ENCODE measurements around the gene ZFP92. TPM values are rescaled to one million over a fixed set of nuclear protein-coding genes. Genes with fewer than 3 reads are reported as not detected.

Gene ZFP92
- total RNA-seq, 4 donors from 2014 or later: 0.26 to 0.38 (median 0.30) TPM; not detected in 1

Other genes with a start within 250 kb of the ZFP92 start
- not detected for gene MAGEA1, start 232.2 kb upstream of the ZFP92 start, total RNA-seq
- gene PNMA6F, start 89.7 kb upstream of the ZFP92 start, total RNA-seq: not detected
- gene ZNF275, start 77.3 kb upstream of the ZFP92 start, total RNA-seq: 1 to 10 TPM; 2.3 to 4.3 (median 3.3) TPM
- under 1 TPM in 1 of 4 donors, not detected in 3; 0.29 TPM for gene PNMA6E, start 10.1 kb upstream of the ZFP92 start, total RNA-seq
- gene TREX2, start 34.6 kb downstream of the ZFP92 start, total RNA-seq: 10 to 100 TPM; 19.3 to 62.6 (median 50.7) TPM
- 10 to 100 TPM; 16.4 to 43.4 (median 18.9) TPM for gene HAUS7, start 59.1 kb downstream of the ZFP92 start, total RNA-seq
- gene BGN, start 83.5 kb downstream of the ZFP92 start, total RNA-seq: 100 to 1,000 TPM in 1 of 4 donors, 10 to 100 TPM in 3; 24.9 to 108 (median 67.3) TPM
- gene ATP2B3, start 106.2 kb downstream of the ZFP92 start, total RNA-seq: not detected
- 10 to 100 TPM; 16.4 to 33.2 (median 29.3) TPM for gene CCNQ, start 187.7 kb downstream of the ZFP92 start, total RNA-seq
- gene DUSP9, start 235.7 kb downstream of the ZFP92 start, total RNA-seq: under 1 TPM in 2 of 4 donors, not detected in 2; 0.19 to 0.48 TPM